Occipital lobe (tissue), 2 donors: Measurements from ENCODE around the gene ADRA2B. TPM values are rescaled to one million over a fixed set of nuclear protein-coding genes. Genes with fewer than 3 reads are reported as not detected.

Experiments
- DNase-seq: peaks from one replicate; lab custom pipeline; 2025; lab: John Stamatoyannopoulos, UW
- total RNA-seq: library from RNA; depleted of rRNA; stranded (reverse); fragments of >200 nt; gene quantifications from one replicate; pipeline ENCODE4 v1.2.3, GENCODE V29; 2014

ADRA2B gene
- total RNA-seq, 1 donor from 2014 or later, result not detected

DNA sequence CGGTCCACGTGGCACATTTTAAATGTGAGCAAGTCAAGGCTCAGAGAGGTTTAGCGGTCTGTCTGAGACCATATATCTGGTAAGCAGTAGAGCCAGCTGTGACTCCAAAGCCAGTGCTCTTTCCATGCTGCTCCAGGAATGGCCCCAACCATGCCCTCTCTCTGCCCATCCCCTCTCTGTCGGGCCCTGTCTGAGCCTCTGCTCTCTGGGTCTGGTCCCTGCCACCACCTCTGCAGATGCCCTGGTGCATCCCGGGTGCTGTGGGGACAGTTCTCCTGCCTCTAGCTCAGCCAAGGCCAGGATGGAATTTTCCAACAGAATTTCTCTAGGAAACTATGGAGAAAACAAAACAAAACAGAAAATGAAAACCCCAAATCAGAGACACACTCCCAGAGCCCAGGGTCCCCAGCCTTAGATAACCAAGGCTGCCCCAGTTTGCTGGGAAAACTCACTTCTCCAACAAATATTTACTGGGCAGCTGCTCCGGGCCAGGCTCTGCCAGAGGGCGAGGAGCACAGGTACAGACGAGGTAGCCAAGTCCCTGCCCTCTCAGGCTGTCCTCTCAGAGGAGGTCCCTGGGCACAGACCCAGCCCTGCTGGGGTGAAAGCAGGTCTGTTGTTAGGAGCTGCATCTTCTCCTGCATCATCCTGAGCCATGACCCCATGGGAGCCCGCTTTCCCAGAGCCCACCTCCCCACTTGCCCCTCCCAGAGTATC is 9.2 kb downstream of the ADRA2B start:
- no peak for DNase-seq

DNA sequence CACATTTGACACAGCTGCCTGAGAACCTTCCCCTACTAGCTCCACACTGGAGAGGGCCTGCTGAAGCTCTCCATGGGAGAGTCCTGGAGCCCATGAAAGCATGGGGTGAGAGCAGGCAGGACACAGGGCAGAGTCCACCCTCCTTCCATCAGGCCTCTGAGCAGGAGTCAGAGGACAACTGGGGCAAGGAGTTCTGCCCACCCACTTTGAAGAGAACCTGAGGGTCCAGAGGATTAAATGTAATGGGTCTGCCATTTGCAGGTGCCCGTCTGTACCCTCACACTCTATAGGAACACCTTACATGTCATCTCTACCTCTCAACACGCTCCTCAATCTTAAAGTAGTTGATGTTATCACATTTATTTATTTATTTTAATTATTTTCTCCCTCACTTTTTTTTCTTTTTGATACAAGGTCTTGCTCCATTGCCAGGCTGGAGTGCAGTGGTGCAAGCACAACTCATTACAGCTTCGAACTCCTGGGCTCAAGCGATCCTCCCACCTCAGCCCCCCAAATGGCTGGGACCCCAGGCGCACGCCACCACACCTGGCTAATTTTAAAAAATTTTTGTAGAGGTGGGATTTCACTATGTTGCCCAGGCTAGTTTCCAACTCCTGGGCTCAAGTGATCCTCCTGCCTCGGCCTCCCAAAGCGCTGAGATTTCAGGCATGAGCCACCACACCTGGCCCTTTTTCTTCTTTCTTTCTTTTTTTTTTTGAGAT is 10.2 kb downstream of the ADRA2B start:
- no peak for DNase-seq

DNA sequence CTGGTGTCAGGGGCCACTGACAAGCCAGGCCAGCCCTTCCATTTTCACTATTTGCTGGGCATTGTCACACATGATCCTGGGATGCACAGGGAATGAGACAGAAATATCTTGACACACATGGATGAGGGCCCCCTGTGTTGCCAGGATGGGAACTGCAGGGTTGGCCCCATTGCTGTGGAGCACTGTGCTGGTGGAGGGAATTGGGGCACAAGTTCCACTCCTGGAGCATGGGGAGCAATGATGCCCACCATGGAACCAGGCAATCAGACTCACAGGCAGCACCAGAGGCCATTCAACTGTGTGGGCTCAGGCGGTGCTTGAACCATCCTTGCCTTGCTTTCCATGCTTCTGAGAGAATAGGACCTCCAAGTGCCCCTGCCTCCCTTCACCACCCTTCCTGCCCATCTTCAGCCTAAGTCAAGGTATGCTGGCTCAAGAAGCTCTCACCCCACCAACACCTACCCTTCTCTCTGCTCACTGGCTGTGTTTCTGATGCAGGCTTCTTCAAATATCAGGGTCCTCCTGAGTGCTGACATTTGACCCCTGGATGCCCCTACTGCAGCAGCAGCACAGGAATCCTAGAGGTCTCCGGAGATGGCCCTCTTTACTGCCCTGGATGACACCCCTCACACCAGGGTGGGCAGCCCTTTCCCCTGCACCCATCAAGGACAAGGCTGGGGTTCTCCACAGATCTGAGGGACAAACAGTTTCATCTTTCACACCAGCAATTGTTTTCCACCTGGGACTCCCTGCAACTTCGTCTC is 11.0 kb downstream of the ADRA2B start:
- DNase-seq, result no peak

- no peak for DNase-seq
These were observed 11.9 kb downstream of the ADRA2B start for GRCh38 chr2:96104487-96104861.

- no peak for DNase-seq
These were observed 12.4 kb downstream of the ADRA2B start for GRCh38 chr2:96103761-96104486.

- DNase-seq, result no peak
These were observed 13.2 kb downstream of the ADRA2B start for GRCh38 chr2:96103187-96103601.

- no peak for DNase-seq
These were observed 13.7 kb downstream of the ADRA2B start for GRCh38 chr2:96102596-96103186.

GRCh38 chr2:96100893-96101304 is 15.5 kb downstream of the ADRA2B start:
- no peak for DNase-seq

DNA sequence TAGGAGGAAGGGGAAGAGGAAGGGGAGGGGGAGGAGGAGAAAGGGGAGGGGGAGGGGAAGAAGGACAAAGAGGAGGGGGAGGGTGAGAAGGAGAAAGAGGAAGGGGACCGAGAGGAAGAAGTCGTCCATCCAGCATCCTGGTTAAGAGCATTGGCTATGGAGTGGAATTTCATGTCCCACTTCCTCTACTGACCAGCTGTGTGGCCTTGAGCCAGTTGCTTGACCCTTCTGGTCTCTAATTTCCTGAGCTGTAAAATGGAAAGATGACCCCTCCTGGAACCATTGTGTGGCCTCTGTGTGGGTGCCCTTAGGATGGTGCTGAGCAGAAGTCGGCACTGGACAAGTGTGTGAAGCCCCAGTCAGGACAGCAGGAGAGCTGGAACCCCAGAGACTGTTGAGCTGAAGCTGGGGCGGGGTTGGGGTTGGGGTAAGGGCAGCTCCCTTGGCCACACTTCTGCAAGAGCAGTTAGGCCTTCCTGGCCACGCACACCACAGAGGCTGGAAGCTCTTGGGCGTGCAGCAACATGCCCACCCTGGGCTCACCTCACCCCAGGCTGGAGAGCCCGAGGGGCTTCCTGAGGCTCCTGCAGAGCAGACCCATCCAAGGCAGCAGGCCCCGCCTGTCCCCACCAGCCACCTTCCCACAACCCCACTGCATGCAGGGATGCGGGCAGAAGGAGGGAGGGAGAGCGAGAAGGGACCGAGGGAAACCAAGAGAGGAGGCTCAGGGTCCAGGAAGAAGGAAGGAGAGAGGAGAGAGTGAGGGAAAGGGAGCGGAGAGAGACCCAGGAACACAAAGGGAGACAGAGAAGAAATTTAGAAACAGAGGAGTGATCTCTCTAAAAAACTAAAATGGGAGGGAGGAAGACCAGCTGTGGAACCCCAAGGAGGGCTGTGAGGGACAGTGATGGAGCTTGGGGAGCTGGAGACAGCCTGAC is 16.2 kb downstream of the ADRA2B start:
- DNase-seq, result no peak

GRCh38 chr2:96098900-96099590 is 17.3 kb downstream of the ADRA2B start:
- DNase-seq, result no peak

- no peak for DNase-seq
These were observed 18.2 kb downstream of the ADRA2B start for GRCh38 chr2:96097951-96098823.

DNA sequence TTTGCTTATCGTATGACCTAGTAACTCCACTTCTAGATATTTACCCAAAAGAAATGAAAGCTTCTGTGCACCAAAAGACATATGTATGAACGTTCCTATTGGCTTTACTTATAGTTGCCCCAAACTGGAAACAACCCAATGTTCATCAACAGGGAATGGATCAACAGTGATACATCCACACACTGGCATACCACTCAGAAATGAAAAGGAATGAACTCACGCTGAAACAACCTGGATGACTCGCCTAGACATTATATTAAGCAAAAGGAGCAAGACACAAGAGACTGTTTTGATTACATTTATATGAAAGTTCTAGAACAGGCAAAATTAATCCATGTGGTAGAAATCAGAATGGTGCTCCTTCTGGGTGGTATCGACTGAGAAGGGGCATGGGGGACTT is 18.9 kb downstream of the ADRA2B start:
- DNase-seq, result no peak

DNA sequence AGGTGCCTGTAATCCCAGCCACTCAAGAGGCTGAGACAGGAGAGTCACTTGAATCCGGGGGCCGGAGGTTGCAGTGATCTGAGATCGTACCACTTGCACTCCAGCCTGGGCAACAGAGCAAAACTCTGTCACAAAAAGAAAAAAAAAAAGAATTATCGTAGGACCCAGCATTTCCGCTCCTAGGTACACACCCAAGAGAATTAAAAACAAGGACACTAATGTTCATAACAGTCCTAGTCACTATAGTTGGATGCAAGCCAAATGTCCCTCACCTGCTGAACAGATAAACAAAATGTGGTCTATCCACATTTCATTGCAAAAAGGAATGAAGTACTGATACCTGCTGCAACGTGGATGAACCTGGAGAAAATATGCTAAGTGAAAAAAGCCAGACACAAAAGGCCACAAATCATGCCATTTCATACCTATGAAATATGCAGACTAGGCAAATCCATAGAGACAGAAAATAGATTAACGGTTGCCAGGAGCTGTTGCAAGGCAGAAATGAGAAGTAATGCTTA is 21.2 kb downstream of the ADRA2B start:
- no peak for DNase-seq

DNA sequence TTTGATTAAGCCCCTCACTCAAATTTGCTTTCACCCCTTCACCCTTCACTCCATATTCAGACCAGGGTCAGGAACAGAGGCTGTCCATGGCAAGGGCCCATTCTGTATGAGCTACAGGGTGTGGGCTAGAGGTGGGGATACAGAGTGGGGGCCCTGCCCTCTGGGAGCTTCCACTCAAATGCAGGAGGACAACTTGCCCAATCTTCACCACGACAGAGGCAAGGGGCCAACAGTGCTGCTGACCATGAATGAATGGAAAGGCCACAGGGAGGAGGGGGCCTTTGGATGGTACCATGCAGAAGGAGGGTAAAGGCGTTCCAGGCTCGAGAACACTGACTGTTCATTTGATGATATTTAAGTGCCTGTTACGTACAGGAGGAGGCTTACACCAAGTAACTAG is 22.8 kb downstream of the ADRA2B start:
- no peak for DNase-seq

GRCh38 chr2:96092951-96093350 is 23.4 kb downstream of the ADRA2B start:
- DNase-seq, result no peak

- DNase-seq, result no peak
These were observed 23.8 kb downstream of the ADRA2B start for GRCh38 chr2:96092573-96092877.

GRCh38 chr2:96091711-96092572 is 24.4 kb downstream of the ADRA2B start:
- DNase-seq, result no peak
